HPDE6-E6E7 (cell line): ENCODE results near the gene GATAD2A.
"Not testable (repeated sequence)": the region's sequence is repeated elsewhere in the genome, so short reads cannot be mapped to it uniquely, and the experiment has no call there.

ENCODE experiments used
- DNase-seq: peaks from one replicate; pipeline ENCODE4 v3.0.0; 2011; ENCODE audit warnings: missing footprints; ENCODE audit errors: extremely low spot score

GATAD2A gene

DNA sequence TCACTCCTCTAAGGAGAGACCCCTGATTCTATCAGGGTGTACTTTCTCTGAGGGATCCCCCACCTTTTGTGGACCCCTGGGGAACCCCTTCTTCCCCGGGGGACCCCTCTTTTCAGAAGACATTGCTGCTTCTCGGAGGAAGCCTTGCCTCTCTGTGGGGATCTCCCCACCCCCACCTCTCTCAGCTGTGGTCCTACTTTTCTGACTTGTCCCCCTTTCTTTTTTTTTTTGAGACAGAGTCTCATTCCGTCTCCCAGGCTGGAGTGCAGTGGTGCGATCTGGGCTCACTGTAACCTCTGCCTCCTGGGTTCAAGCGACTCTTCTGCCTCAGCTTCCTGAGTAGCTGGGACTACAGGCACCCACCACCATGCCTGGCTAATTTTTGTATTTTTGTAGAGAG is 18.4 kb upstream of the GATAD2A start:
- no peak for DNase-seq

DNA sequence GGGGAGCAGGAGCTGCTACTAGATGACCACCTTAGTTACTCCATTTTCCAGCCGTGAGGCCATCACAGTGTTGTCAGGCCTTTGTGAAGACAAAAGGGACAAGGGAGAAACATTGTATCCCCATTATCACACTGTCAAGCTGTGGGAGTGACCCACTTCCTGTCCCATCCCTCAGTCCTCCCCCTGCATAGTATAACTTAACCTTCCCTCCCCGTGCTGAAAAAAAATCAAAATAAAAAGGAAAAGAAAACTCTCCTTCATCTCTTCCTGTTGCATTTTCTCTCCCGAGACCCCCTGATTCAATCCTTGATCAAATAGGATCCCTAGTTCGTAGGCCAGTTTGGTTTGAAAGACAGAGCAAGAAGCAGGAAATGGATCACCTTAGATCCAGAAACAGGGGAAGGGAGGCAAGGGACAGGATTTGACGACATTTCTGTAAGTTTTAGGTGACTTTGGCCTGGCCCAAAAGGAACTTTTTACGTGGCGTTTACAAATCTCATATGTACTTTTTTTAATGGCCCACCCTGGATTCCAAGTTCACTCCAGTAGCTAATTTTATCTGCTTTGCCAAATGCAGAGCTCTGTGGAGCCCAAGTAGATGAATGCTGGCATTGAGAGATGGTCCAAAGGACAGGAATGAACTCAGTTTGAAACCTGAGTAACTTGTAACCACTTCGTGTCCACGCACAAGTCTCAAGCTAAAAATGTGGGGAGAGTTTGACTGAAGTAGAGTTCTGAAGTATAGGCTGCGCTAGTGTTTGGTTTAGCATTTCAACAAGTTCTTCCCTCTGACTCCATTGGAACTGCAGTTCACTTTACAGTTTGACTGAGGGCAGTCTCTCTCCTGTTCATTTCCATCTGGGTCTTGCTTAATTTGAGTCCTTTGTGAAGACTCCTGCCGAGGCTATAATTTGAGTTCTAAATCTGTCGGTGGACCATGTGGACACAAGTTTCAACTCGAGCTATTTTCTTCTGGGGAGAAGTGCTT is 16.6 kb upstream of the GATAD2A start:
- DNase-seq = no peak

DNA sequence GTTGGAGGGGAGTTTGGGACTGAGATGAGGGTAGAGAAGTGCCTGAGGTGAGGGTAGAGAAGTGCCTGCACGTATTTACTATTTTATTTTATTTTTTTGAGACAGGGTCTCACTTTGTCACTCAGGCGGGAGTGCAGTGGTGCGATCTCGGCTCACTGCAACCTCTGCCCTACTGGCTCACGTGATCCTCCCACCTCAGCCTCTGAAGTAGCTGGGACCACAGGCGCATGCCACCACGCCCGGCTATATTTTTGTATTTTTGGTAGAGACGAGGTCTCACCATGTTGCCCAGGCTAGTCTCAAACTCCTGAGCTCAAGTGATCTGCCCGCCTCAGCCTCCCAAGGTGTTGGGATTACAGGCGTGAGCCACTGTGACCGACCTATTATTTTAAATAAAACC is 15.8 kb upstream of the GATAD2A start:
- DNase-seq = not testable (repeated sequence)

DNA sequence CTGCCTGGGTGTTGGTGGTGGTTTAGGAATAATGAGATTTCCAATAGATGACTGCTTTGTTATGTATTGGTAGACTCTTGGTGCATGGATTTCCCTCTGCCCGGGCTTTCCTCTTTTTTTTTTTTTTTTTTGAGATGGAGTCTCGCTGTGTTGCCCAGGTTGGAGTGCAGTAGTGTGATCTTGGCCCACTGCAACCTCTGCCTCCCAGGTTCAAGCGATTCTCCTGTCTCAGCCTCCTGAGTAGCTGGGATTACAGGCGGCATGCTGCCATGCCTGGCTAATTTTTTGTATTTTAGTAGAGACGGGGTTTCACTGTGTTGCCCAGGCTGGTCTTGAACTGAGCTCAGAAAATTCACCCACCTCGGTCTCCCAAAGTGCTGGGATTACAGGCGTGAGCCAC is 11.1 kb upstream of the GATAD2A start:
- not testable (repeated sequence) for DNase-seq

DNA sequence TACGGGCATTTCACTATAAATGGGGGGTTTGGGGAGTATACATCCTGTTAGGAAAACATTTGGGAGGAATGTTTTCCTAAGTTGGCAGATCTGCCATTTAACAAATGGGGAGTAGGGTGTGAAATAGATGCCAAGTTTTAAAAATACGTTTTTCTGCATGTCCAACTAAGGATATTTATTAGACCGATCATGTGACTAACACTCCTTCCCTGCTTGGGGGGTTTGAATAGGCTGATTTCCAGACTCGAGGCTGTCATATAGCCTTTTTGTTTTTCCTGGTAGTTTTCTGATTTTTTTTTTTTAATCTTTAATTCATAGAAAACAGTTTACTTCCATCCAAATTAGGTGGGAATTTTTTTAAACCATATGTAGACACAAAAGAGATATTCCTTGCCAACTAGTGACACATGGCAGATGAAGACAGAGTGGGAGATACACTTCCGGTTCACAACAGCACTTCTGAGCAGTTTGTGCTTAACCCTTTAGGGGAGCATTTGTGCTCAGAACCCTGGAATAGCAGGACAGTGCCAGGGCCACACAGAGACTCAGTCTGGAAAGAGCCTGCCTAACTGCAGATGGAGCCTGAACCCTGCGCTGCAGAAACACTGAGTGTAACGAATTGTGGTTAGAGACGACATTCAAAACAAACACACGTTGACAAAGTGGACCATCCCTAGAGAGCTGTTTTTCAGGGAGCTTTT is 5.6 kb upstream of the GATAD2A start:
- no peak for DNase-seq

DNA sequence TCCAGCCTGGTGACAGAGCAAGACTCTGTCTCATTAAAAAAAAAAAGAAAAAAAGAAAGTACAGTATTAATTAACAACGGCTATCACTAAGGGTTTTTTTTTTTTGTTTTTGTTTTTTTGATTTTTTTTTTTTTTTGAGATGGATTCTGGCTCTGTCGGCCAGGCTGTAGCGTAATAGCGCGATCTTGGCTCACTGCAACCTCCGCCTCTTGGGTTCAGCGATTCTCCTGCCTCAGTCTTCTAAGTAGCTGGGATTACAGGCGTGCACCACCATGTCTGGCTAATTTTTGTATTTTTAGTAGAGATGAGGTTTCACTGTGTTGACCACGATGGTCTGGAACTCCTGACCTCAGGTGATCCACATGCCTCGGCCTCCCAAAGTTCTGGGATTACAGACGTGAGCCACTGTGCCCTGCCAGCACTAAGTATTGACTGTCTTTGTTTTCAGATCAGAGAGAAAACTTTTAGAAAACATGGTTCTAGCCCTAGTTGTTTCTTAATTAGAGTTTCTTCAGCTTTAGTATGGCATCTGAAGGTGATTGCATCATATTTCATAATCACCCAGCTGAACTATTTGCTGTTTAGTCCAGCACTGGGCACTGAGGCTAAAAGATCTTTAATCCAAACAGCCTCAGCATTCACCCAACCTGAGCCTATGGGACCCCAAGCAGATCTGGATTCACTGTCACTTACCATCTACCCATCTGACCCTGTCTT is 2.7 kb upstream of the GATAD2A start:
- DNase-seq = no peak

DNA sequence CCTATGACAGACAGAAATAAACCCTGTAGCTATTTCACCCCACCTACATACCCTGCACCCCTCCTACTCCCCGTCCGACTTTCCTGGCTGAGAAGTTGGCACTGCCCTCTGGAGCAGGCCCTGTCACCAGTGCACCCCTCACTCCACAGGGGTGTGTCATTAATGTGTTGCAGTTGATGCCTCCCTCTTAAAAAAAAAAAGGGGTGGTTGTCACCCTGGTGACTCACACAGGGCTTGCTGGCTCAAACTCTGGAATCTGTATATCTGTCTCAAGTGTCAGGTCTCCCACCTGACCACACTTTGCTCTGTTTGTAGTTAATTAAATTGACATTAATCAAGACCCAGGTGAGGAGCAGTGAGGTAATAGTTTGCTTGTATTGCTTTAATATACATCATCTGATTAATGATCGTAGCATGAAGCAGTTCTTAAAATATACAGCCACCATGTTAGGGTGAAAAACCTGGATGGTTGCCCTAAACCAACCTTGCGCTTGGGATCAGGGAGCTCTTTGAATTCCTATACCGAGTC is 2.0 kb upstream of the GATAD2A start:
- DNase-seq = peak; percentile 56

DNA sequence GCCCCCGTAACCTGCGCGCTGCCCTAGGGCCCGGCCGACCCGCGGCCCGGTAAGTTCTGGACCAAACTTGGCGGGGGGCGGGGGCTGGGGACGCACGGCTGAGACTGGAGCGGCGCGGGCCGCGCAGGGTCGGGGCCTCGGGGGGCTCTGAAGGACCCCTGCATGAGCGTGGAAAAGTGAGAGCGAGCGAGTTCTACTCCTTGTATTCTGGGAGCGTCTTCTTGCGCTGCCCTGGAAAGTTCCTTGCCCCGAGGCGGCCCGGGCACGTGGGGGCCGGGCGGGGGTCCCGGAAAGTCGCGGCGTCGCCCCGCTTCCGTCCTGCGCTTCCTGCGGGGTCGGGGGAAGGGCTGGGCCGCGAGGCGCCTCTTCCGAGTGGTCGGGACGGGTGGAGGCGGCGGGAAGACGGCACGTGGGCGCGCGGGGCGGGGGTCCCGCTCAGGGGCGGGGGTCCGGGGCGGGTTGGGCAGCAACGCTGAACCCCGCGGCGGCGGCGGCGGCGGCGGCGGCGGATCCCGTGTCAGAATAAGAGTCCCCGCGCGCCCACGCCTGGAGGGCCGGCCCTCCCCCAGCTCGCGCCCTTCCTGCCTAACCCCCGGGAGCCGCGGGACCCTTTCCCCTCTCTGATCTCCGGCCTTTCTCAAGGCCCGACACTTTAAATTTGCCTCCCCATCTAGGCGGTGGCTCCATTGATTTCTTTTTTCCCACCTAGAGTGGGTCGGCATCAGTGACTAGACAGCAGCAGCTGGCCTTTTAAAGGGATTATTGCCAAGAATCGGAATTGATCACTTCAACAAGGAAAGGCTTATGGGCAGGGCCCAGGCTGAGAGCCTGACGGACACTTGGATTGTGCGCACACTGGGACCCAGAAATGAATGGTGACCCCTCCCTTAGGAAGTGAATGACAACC is 749 bp downstream of the GATAD2A start:
- DNase-seq = no peak

DNA sequence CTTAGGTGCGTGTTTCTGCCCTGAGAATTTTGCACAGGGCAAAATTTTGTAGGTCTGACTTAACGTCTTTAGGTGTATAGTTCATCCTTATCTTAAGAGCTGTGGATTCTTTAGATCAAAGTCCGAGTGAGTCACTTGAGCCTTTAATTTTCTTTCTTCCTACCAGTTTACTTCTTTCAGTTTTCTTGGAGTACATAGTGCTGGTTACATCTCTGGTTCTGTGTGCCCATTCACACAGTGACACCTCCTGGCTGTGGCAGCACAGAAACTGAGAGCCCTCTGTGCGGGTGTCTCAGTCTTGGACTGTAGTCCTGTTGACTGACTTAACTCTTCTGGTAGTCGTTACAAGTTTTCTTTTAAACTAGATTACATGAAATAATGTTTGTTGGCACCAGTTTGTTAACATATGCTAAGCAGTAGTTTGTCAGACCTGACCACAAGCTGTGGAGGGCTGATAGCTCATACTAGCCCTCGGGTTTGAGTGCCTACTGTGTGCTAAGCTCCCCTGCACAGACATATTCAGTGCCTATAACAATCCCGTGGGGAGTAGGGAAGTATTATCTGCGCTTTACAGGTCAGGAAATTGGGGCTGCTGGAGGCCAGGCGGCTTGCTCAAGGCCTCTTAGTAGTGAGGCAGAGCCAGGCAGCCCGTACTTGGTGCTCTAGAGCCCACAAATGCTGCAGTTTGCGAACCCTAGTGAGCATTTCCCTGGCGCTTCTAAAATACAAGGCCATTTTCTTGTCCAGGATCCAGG is 1.6 kb downstream of the GATAD2A start:
- DNase-seq = no peak

DNA sequence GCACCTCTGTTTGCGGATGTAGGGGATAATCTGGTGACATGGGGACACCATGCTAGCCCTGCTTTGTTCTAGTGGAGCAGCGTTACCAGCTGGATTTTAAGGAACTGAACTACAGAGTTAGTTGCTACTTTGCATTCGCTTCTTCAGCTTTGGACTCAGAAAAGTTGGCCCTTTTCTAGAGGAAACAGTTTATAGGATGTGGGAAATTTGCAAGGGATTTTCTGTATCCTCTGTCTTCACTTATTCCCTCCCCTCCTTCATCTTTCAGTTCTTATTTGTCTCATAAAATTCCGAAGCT is 2.1 kb downstream of the GATAD2A start:
- DNase-seq = no peak

DNA sequence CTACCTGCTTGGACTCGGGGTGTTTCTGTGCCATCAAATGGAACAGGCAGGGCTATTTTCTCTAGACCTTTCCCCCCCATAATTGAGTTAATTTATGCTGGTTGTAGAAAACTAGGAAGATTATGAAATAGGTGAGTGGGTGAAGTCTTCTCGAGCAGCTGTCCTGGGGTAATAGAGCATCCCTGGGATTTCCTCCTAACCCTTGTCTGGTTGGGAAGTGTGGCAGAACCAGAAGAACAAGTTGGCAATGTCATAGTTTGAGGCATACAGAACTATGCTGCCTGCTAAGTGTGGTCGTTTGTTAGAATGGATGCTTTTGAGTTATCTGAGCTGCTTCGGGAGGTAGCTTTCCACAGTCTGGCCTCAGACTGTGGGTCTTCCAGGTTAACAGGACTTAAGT is 3.7 kb downstream of the GATAD2A start:
- no peak for DNase-seq

DNA sequence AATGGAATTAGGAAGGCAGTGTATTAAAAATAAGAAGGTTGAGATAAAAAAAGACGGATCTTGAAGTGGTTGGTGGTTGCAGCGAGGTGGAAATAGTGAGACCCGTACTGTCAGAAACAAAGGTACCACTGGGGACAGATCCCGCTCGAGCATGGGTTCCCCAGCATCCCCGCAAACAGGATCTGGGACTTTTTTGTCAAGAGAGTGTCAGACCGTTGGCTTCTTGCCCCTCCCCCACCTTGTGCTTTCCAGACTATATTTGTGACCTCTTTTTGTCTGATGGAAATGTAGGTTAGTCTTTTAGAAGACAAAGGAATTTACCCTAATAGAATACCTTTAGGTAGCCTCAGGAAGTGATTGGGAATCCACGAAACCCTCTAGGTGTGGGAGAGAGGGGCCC is 4.2 kb downstream of the GATAD2A start:
- DNase-seq = no peak

DNA sequence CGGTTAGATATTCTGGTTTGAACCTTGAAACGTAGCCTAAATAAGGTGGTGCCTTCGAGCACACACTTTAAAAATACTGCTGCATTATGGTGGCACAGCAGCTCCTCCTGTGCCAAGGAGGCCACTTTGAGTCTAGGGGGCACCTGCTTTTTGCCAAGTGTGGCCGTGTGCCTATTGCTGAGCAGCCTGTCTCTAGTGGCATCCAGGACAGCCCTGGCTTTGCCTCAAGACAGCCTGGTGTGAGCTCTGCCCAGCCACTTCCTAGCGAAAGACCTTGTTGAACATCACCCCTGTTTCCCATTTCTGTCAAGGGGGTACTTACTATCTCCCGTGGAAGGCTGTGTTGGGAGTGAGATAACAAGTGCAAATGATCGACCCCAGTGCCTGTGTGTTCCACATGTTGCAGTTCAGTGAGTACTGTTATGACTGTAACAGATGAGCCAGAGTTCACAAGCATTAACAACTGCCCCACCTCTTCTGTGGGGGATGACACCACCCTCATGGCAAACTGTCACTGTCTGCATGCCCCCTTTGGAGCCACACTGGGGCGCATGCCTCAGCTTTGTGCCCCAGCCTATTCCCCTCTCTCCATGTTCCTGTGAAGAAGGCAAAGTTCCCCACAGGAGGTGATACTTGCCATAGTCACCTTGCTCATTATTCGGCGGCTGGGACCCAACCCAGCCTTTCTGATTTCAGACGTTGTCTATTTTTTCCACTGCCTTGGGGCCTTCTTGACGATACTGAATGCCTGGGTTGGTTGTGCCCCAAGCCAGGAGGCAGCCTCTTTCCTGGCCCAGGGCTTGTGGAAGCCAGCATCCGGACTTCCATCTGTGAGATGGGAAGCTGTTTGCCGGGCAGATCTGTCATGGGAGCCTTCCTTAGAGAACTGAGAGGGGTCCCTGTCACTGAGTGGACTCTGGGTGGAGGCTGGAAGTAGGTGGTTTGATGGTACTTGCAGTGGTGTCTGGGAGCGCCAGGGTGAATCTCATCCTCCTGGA is 5.4 kb downstream of the GATAD2A start:
- no peak for DNase-seq

DNA sequence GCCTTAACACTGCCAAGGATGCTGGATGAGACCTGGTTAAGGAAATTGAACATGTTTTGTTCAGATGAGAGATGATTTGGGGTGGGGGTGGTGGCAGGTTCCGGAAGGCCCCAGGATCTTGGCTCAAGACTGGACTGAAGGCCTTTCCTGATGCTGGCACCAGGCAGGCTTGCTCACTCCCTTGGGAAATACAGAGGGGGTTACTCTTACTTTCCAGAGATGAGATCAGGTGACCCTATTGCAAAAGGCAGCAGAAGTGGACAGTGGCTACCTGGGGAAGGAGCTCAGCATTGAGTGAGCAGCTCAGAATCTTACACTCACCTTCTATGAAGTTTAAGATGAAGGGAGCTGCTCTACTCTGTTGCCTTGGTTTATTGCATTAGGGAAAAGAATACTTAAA is 10.8 kb downstream of the GATAD2A start:
- DNase-seq = no peak

DNA sequence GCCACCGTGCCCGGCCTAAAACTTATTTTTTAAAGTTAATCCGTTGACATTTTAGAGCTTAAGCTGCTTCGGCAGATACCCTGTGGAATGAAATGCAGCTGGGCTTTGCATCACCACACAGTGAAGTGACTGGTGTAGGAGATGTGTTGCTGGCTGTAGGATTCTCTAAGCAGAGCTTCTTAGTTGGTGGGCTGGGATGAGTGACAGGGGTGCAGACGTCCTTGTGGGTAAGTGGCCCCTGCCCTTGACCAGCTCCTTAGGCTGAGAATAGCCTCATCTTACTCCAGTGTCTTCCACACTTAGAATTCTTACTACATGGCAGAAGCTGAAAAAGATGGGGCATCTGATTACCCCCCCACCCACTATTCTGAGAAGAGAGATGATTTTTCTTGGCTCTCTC is 11.6 kb downstream of the GATAD2A start:
- DNase-seq = no peak

DNA sequence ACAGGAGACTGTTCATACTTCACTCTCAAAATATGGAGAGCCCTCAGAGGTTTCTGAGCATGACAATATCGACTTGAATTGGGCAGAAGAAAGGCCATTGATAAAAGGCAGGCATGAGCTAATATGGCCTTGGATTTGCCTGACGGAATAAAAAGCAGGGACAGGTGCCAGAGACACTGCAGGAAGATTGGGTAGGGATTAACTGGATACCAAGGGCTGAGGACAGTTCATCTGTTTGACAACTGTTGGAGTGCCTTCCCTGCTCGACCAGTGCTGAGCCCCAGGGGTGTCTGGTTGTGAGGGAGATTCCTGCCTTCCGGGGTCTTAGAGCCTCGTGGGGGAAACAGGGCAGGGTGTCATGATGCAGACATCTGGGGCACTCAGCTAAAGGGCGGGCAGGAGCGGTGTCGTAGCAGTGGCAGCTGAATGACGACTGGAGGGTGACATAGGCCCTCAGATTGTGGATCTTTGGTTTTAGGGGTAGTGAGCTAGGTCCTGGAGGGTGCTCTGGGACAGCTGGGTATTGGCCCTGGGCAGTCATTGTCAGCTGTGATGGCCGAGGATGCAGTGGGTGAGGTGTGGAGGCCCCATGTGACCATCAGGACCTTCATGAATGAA is 12.3 kb downstream of the GATAD2A start:
- DNase-seq = no peak

DNA sequence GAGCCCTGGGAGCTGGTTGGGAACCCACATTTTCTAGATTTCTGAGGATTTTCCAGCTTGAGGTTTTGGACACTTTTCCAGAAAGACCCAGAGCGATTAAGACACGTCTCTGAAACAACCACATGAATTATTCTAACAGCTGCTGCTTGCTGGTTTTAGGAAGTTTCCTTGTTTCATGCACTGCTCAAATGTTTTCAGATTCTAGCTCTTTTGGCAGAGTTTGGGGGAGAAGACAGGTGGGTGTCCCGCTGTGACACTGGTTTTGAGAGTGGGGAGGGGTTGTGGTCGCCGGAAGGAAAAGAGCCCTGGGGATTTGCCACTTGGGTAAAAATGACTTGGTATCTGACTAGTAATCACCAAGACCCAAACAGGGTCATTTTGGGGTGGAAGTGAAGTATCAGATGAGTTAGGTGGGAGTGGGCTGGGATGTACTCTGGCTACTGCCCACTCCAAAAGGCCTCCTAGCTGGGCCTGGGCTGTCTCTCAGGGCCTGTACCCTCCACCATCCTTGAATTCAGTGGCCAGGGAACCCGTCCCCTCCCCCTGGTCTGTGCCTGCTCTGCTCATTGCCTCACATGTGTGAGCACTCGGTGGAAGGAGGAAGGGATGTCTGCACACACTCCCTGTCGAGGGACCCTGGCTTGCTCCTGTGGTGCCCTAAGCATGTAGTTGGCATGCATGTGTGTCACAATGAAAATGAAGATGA is 13.2 kb downstream of the GATAD2A start:
- no peak for DNase-seq
